ENCODE results near the gene SERPINF2. TPM values are rescaled to one million over a fixed set of nuclear protein-coding genes. Genes with fewer than 3 reads are reported as not detected.
"Not testable (repeated sequence)": the region's sequence is repeated elsewhere in the genome, so short reads cannot be mapped to it uniquely, and the experiment has no call there.

The SERPINF2 gene
- polyA plus RNA-seq, 4 donors: 81.8 to 134 (median 92.8) TPM

GRCh38 chr17:1733759-1734158 lies 8.9 kb upstream of the SERPINF2 start:
- no peak for DNase-seq (ENCODE audit: low read depth in 4 of 4, low spot score in 3 of 4)

GRCh38 chr17:1735418-1735817 lies 7.3 kb upstream of the SERPINF2 start:
- DNase-seq (ENCODE audit: low read depth in 4 of 4, low spot score in 3 of 4): no peak

GRCh38 chr17:1735834-1736347 lies 6.8 kb upstream of the SERPINF2 start:
- no peak for DNase-seq (ENCODE audit: low read depth in 4 of 4, low spot score in 3 of 4)

- no peak for DNase-seq (ENCODE audit: low read depth in 4 of 4, low spot score in 3 of 4)
Observed at GRCh38 chr17:1736348-1737281, 6.1 kb upstream of the SERPINF2 start.

- no peak for DNase-seq (ENCODE audit: low read depth in 4 of 4, low spot score in 3 of 4)
Observed at GRCh38 chr17:1737531-1738291, 5.0 kb upstream of the SERPINF2 start.

GRCh38 chr17:1741899-1742298 lies 772 bp upstream of the SERPINF2 start:
- not testable (repeated sequence) for DNase-seq (ENCODE audit: low read depth in 4 of 4, low spot score in 3 of 4)

GRCh38 chr17:1743088-1743439 lies 393 bp downstream of the SERPINF2 start:
- no peak for DNase-seq (ENCODE audit: low read depth in 4 of 4, low spot score in 3 of 4)

- DNase-seq (ENCODE audit: low read depth in 4 of 4, low spot score in 3 of 4): no peak
Observed at GRCh38 chr17:1744551-1745512, 2.2 kb downstream of the SERPINF2 start.

GRCh38 chr17:1745513-1746020 lies 2.9 kb downstream of the SERPINF2 start:
- DNase-seq (ENCODE audit: low read depth in 4 of 4, low spot score in 3 of 4): no peak

- no peak for DNase-seq (ENCODE audit: low read depth in 4 of 4, low spot score in 3 of 4)
Observed at GRCh38 chr17:1746975-1747543, 4.4 kb downstream of the SERPINF2 start.

- no peak for DNase-seq (ENCODE audit: low read depth in 4 of 4, low spot score in 3 of 4)
Observed at GRCh38 chr17:1750628-1751027, 8.0 kb downstream of the SERPINF2 start.

GRCh38 chr17:1752425-1753262 lies 10.0 kb downstream of the SERPINF2 start:
- DNase-seq (ENCODE audit: low read depth in 4 of 4, low spot score in 3 of 4): no peak

GRCh38 chr17:1753767-1754429 lies 11.2 kb downstream of the SERPINF2 start:
- no peak for DNase-seq (ENCODE audit: low read depth in 4 of 4, low spot score in 3 of 4)

- no peak for DNase-seq (ENCODE audit: low read depth in 4 of 4, low spot score in 3 of 4)
Observed at GRCh38 chr17:1754430-1755112, 11.9 kb downstream of the SERPINF2 start.

- DNase-seq (ENCODE audit: low read depth in 4 of 4, low spot score in 3 of 4): no peak
Observed at GRCh38 chr17:1755252-1755826, 12.7 kb downstream of the SERPINF2 start.

GRCh38 chr17:1755827-1756262 lies 13.2 kb downstream of the SERPINF2 start:
- DNase-seq (ENCODE audit: low read depth in 4 of 4, low spot score in 3 of 4): no peak

- DNase-seq (ENCODE audit: low read depth in 4 of 4, low spot score in 3 of 4): no peak
Observed at GRCh38 chr17:1758807-1759206, 16.1 kb downstream of the SERPINF2 start.

Data from right renal pelvis (tissue), 4 donors.